GM12878 (cell line): ENCODE data around the gene GSS. TPM values are rescaled to one million over a fixed set of nuclear protein-coding genes. Genes with fewer than 3 reads are reported as not detected.

Experiments
- ATAC-seq: fragments of 200-7000 bp; cut with Tn5 transposase; 3 replicates; pipeline ENCODE4 v1.9.1; 2020; ENCODE audit warnings: mild to moderate bottlenecking, moderate library complexity
- BruUV-seq: library from RNA; stranded (reverse); fragments of 400-500 nt; replicated peaks from 2 replicates; lab custom pipeline; 2021; lab: Mats Ljungman, UMichigan
- CTCF ChIA-PET: fragments of 300-600 bp; sonication (Branson Sonifier 250); formaldehyde crosslinking; extraction: SDS; loops from one replicate; lab custom pipeline; 2021; ENCODE audit warnings: inconsistent platforms; lab: Yijun Ruan, JAX
- POLR2A ChIA-PET: fragments of 350-600 bp; formaldehyde crosslinking; extraction: SDS; loops from one replicate; lab custom pipeline; 2021; ENCODE audit warnings: inconsistent platforms; lab: Charles Lee
- RAD21 ChIA-PET: fragments of 300-600 bp; sonication (Branson Sonifier 250); formaldehyde crosslinking; loops from one replicate; lab custom pipeline; 2023; ENCODE audit warnings: antibody characterized with exemption; ENCODE audit not compliant: unreplicated experiment; lab: Charles Lee
- SMC1A ChIA-PET: fragments of 300-600 bp; sonication (Branson Sonifier 250); formaldehyde crosslinking; loops from one replicate; lab custom pipeline; 2023; ENCODE audit not compliant: unreplicated experiment, uncharacterized antibody; lab: Charles Lee
- DNase-seq: peaks from one replicate; pipeline ENCODE4 v3.0.0-alpha.2; 2011; ENCODE audit warnings: low read depth, low spot score
- FAIRE-seq: peaks from 3 replicates; lab custom pipeline; 2011; peaks lifted over from hg19 to GRCh38; lab: Jason Lieb, UNC
- H2AFZ ChIP-seq: 2 replicates; pipeline ENCODE4 v1.6.0; 2011; ENCODE audit warnings: low read depth, low read length, control low read depth; ENCODE audit not compliant: control insufficient read depth
- H3K27ac ChIP-seq: 2 replicates; pipeline ENCODE4 v1.5.1; 2011; ENCODE audit warnings: control low read depth; ENCODE audit not compliant: control insufficient read depth, insufficient read depth
- H3K27me3 ChIP-seq, 2 experiments: replicated peaks in 1 of 2; 2 replicates each; pipeline versions ENCODE4 v1.6.0 to v1.6.1; 2011; ENCODE audit warnings: low read length in 1 of 2; ENCODE audit not compliant: control insufficient read depth in 2 of 2, insufficient read depth in 2 of 2
- H3K36me3 ChIP-seq, 2 experiments: 2 replicates each; pipeline ENCODE4 v1.5.1; 2011; ENCODE audit warnings: low read length in 1 of 2; ENCODE audit not compliant: control insufficient read depth in 2 of 2, insufficient read depth in 2 of 2
- H3K4me1 ChIP-seq: 2 replicates; pipeline ENCODE4 v1.6.1; 2011; ENCODE audit warnings: mild to moderate bottlenecking, low read length, moderate library complexity, mixed read lengths; ENCODE audit not compliant: control insufficient read depth, insufficient read depth
- H3K4me2 ChIP-seq: 2 replicates; pipeline ENCODE4 v1.6.0; 2011; ENCODE audit warnings: control low read depth; ENCODE audit not compliant: control insufficient read depth, insufficient read depth
- H3K4me3 ChIP-seq: fragments of 200-600 bp; sonication (generic); 2 replicates; pipeline ENCODE4 v1.5.1; 2016
- H3K79me2 ChIP-seq: 2 replicates; pipeline ENCODE4 v1.6.0; 2011; ENCODE audit warnings: low read length; ENCODE audit not compliant: control insufficient read depth, insufficient read depth
- H3K9ac ChIP-seq: 2 replicates; pipeline ENCODE4 v1.8.0; 2011; ENCODE audit warnings: low read length, control low read depth, mixed read lengths; ENCODE audit not compliant: control insufficient read depth, insufficient read depth
- H3K9me3 ChIP-seq: replicated peaks from 3 replicates; pipeline ENCODE4 v1.5.1; 2011; ENCODE audit warnings: mild to moderate bottlenecking, low read length; ENCODE audit not compliant: control insufficient read depth, insufficient read depth
- H4K20me1 ChIP-seq: 2 replicates; pipeline ENCODE4 v1.6.0; 2011; ENCODE audit not compliant: control insufficient read depth, insufficient read depth
- BACH1 ChIP-seq: fragments of 450-650 bp; IDR thresholded peaks from 2 replicates; pipeline ENCODE4 v1.6.1; 2017; ENCODE audit warnings: mild to moderate bottlenecking, borderline replicate concordance
- CBFB ChIP-seq: IDR thresholded peaks from 2 replicates; pipeline ENCODE4 v1.6.1; 2016; ENCODE audit warnings: antibody characterized with exemption, low read depth
- CBX3 ChIP-seq: fragments of 200-600 bp; sonication (generic); IDR thresholded peaks from 2 replicates; pipeline ENCODE4 v1.6.1; 2016; ENCODE audit warnings: low read depth, borderline replicate concordance
- CEBPB ChIP-seq, 2 experiments: fragments of 150-350 bp in 1 of 2; IDR thresholded peaks; 2 replicates each; pipeline ENCODE4 v1.6.1; 2012 to 2014; ENCODE audit warnings: low read depth in 2 of 2, low read length in 2 of 2, borderline replicate concordance in 1 of 2, inconsistent platforms in 1 of 2
- MYC ChIP-seq: IDR thresholded peaks from 2 replicates; pipeline ENCODE4 v1.6.1; 2011; ENCODE audit warnings: mild to moderate bottlenecking, low read length, moderate library complexity, inconsistent platforms; ENCODE audit not compliant: insufficient read depth, insufficient replicate concordance, insufficient read length, severe bottlenecking
- NFYB ChIP-seq: IDR thresholded peaks from 2 replicates; pipeline ENCODE4 v1.6.1; 2011; ENCODE audit warnings: low read depth, mild to moderate bottlenecking, low read length, improper control_type of control experiment, moderate library complexity; ENCODE audit not compliant: insufficient read depth
- NR2C1 ChIP-seq: fragments of 450-650 bp; IDR thresholded peaks from 2 replicates; pipeline ENCODE4 v1.6.1; 2017; ENCODE audit warnings: antibody characterized with exemption, mild to moderate bottlenecking, moderate library complexity
- PAX5 ChIP-seq: IDR thresholded peaks from 2 replicates; pipeline ENCODE4 v1.6.1; 2011; ENCODE audit warnings: low read depth, low read length, borderline replicate concordance
- POLR2A ChIP-seq: IDR thresholded peaks from 2 replicates; pipeline ENCODE4 v1.6.1; 2011; ENCODE audit warnings: low read depth, mild to moderate bottlenecking, low read length
- RUNX3 ChIP-seq: IDR thresholded peaks from 2 replicates; pipeline ENCODE4 v1.6.1; 2012; ENCODE audit warnings: low read length, inconsistent platforms
- SMAD1 ChIP-seq: fragments of 450-650 bp; IDR thresholded peaks from 2 replicates; pipeline ENCODE4 v1.6.1; 2018; ENCODE audit warnings: mild to moderate bottlenecking, low read depth; ENCODE audit not compliant: partially characterized antibody
- ZNF217 ChIP-seq: fragments of 450-650 bp; IDR thresholded peaks from 2 replicates; pipeline ENCODE4 v1.6.1; 2017; ENCODE audit warnings: antibody characterized with exemption, mild to moderate bottlenecking
- WGBS: methylation state at CpG from one replicate; pipeline ENCODE4 v1.1.6; 2016; ENCODE audit warnings: low lambda C conversion rate; ENCODE audit not compliant: insufficient replicate concordance, insufficient coverage; ENCODE audit errors: missing lambda C conversion rate; 5-methylcytosine and 5-hydroxymethylcytosine counted together
- in situ Hi-C: fragments of 300-500 bp; cut with MboI; formaldehyde crosslinking; loops from 9 replicates; pipeline ENCODE4 v1.14.3; 2018; ENCODE audit warnings: mixed read lengths
- intact Hi-C: fragments of 100-400 bp; cut with micrococcal nuclease; formaldehyde crosslinking; loops from one replicate; pipeline ENCODE4 v1.14.2; 2022; ENCODE audit not compliant: unreplicated experiment
- polyA plus RNA-seq, 11 experiments: library from polyadenylated mRNA; depleted of rRNA in 4 of 11; unstranded in 6 of 11; stranded (reverse) in 5 of 11; fragments of >200 nt; fragmentation: Nextera tagmentation in 4 of 11; fragmentation: Illumina TruSeq in 1 of 11; extraction: Ambion mirVana in 4 of 11; extraction: Trizol in 1 of 11; gene quantifications; 1 replicate in 1 of 11; 2 replicates in 10 of 11; pipeline versions ENCODE4 v1.2.1 to v1.2.3, GENCODE V29; 2011 to 2016; ENCODE audit warnings: inconsistent platforms in 2 of 11, missing spikeins in 2 of 11, low read depth in 1 of 11
- total RNA-seq, 4 experiments: library from RNA; depleted of rRNA in 3 of 4; stranded (reverse); fragments of >200 nt in 3 of 4; fragmentation: Illumina TruSeq in 1 of 4; extraction: Trizol in 1 of 4; gene quantifications; 2 replicates each; pipeline versions ENCODE4 v1.2.1 to v1.2.3, GENCODE V29; 2013 to 2021
- TF ChIP-seq, protein P1 (sequence below): fragments of 450-650 bp; IDR thresholded peaks from 2 replicates; pipeline ENCODE4 v1.6.1; 2016; ENCODE audit warnings: mild to moderate bottlenecking
- TF ChIP-seq, protein P2 (sequence below): fragments of 450-650 bp; formaldehyde crosslinking; IDR thresholded peaks from 2 replicates; pipeline ENCODE4 v1.4.0; 2022; ENCODE audit warnings: mild to moderate bottlenecking, moderate library complexity
- TF ChIP-seq, protein P3 (sequence below): fragments of 450-650 bp; IDR thresholded peaks from 2 replicates; pipeline ENCODE4 v1.6.1; 2017; ENCODE audit warnings: mild to moderate bottlenecking, low read depth, inconsistent platforms; ENCODE audit not compliant: poor library complexity, severe bottlenecking

The GSS gene
- total and polyA plus RNA-seq, 10 of the 15 experiments (the other 5 are each of a cell fraction or from before 2014, with no cell fraction given): 12.7 to 120 (median 67.4) TPM

DNA sequence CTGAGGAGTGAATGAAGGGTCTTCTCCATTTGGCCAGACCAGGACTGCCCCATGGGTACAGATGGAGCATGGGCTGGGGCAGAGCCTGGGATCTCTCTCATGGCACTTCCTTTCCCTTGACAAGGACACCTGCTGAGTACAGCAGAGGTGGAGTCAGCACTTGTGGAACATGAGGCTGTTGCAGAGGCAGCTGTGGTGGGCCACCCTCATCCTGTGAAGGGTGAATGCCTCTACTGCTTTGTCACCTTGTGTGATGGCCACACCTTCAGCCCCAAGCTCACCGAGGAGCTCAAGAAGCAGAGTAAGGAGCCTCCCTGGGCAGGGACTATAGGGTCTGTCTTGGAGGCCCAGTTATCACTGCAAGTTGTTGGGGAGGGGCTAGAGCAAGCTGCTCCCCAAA is 29.6 kb downstream of the GSS start:
- intact Hi-C loops: no loop called here
- Histone ChIP-seq H3K79me2 (no peaks in the 10 kb centered on the region), H2AFZ (no peak overlapping the region), H3K9ac (no peak overlapping the region), H3K36me3 (peaks cover 4 to 8% of the 10 kb centered on the region in 2 experiments; a peak in 3 of 4 replicates), H3K27me3 (no peaks in the 10 kb centered on the region), H3K4me1 (no peaks in the 10 kb centered on the region), H3K4me2 (no peak overlapping the region), H3K4me3 (no peak overlapping the region), H3K27ac (no peak overlapping the region), H3K9me3 (no peaks in the 10 kb centered on the region), H4K20me1 (no peaks in the 10 kb centered on the region)
- in situ Hi-C loops: no loop called here
- no peak for ATAC-seq
- RAD21 ChIA-PET: no interaction called here
- 40% methylated on average over 1 of the region's 1 CpG for WGBS
- SMC1A ChIA-PET: no interaction called here
- DNase-seq: no peak
- no TSS peak for BruUV-seq
- POLR2A ChIA-PET: no interaction called here
- CTCF ChIA-PET: no interaction called here
- no peak for FAIRE-seq
- TF ChIP-seq, protein P1, sequence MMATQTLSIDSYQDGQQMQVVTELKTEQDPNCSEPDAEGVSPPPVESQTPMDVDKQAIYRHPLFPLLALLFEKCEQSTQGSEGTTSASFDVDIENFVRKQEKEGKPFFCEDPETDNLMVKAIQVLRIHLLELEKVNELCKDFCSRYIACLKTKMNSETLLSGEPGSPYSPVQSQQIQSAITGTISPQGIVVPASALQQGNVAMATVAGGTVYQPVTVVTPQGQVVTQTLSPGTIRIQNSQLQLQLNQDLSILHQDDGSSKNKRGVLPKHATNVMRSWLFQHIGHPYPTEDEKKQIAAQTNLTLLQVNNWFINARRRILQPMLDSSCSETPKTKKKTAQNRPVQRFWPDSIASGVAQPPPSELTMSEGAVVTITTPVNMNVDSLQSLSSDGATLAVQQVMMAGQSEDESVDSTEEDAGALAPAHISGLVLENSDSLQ: no peak
- TF ChIP-seq MYC (no peak), NFYB (no peak), PAX5 (no peak), NR2C1 (no peak), POLR2A (no peak), CBFB (no peak), ZNF217 (no peak), RUNX3 (no peak), BACH1 (no peak), CEBPB (IDR thresholded peaks at IDR 0.05; ENCODE audit: borderline replicate concordance in 1 of 2, low read depth in 2 of 2, low read length in 2 of 2) (no peak), SMAD1 (no peak), CBX3 (no peak)
- TF ChIP-seq, protein P2, sequence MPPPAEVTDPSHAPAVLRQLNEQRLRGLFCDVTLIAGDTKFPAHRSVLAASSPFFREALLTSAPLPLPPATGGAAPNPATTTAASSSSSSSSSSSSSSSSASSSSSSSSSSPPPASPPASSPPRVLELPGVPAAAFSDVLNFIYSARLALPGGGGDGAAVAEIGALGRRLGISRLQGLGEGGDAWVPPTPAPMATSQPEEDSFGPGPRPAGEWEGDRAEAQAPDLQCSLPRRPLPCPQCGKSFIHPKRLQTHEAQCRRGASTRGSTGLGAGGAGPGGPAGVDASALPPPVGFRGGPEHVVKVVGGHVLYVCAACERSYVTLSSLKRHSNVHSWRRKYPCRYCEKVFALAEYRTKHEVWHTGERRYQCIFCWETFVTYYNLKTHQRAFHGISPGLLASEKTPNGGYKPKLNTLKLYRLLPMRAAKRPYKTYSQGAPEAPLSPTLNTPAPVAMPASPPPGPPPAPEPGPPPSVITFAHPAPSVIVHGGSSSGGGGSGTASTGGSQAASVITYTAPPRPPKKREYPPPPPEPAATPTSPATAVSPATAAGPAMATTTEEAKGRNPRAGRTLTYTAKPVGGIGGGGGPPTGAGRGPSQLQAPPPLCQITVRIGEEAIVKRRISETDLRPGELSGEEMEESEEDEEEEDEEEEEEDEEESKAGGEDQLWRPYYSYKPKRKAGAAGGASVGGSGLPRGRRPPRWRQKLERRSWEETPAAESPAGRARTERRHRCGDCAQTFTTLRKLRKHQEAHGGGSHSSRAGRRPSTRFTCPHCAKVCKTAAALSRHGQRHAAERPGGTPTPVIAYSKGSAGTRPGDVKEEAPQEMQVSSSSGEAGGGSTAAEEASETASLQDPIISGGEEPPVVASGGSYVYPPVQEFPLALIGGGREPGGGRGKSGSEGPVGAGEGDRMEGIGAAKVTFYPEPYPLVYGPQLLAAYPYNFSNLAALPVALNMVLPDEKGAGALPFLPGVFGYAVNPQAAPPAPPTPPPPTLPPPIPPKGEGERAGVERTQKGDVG (CRISPR knock-in tag): no peak
- TF ChIP-seq, protein P3, sequence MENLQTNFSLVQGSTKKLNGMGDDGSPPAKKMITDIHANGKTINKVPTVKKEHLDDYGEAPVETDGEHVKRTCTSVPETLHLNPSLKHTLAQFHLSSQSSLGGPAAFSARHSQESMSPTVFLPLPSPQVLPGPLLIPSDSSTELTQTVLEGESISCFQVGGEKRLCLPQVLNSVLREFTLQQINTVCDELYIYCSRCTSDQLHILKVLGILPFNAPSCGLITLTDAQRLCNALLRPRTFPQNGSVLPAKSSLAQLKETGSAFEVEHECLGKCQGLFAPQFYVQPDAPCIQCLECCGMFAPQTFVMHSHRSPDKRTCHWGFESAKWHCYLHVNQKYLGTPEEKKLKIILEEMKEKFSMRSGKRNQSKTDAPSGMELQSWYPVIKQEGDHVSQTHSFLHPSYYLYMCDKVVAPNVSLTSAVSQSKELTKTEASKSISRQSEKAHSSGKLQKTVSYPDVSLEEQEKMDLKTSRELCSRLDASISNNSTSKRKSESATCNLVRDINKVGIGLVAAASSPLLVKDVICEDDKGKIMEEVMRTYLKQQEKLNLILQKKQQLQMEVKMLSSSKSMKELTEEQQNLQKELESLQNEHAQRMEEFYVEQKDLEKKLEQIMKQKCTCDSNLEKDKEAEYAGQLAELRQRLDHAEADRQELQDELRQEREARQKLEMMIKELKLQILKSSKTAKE: no peak
